Esophagus squamous epithelium (tissue), 5 donors: ENCODE results near the gene ARHGAP4. TPM values are rescaled to one million over a fixed set of nuclear protein-coding genes. Genes with fewer than 3 reads are reported as not detected.

Experiments
- DNase-seq: peaks from one replicate; lab custom pipeline; 2025; lab: John Stamatoyannopoulos, UW
- H3K27ac ChIP-seq, 4 donors: fragments of 200-600 bp; sonication (generic); one replicate each; pipeline ENCODE4 v1.5.1; 2016 to 2019; ENCODE audit warnings: mild to moderate bottlenecking in 1 of 4
- H3K27me3 ChIP-seq, 4 donors: fragments of 200-600 bp; sonication (generic); 1 replicate in 3 of 4; 2 replicates in 1 of 4; pipeline versions ENCODE4 v1.5.1 to v1.6.0; 2017 to 2021; ENCODE audit warnings: antibody characterized with exemption in 1 of 4
- H3K36me3 ChIP-seq, 3 donors: fragments of 200-600 bp; sonication (generic); one replicate each; pipeline ENCODE4 v1.5.1; 2016 to 2019
- H3K4me1 ChIP-seq, 3 donors: fragments of 200-600 bp; sonication (generic); one replicate each; pipeline ENCODE4 v1.5.1; 2017 to 2019
- H3K4me3 ChIP-seq, 4 donors: fragments of 200-600 bp; sonication (generic); 1 replicate in 3 of 4; 2 replicates in 1 of 4; pipeline ENCODE4 v1.5.1; 2016 to 2019; ENCODE audit warnings: mild to moderate bottlenecking in 2 of 4, moderate library complexity in 1 of 4
- H3K9me3 ChIP-seq, 3 donors: fragments of 200-600 bp; sonication (generic); one replicate each; pipeline ENCODE4 v1.5.1; 2016 to 2019
- CTCF ChIP-seq, 6 experiments: fragments of 450-650 bp in 4 of 6; fragments of 200-600 bp in 2 of 6; sonication (generic) in 2 of 6; IDR thresholded peaks; one replicate each; pipeline ENCODE4 v1.5.1; 2016 to 2019; ENCODE audit warnings: antibody characterized with exemption in 6 of 6, mild to moderate bottlenecking in 4 of 6, moderate library complexity in 4 of 6
- POLR2A ChIP-seq, 4 donors: fragments of 450-650 bp; IDR thresholded peaks; one replicate each; pipeline ENCODE4 v1.6.1; 2017; ENCODE audit warnings: antibody characterized with exemption in 4 of 4, mild to moderate bottlenecking in 4 of 4, moderate library complexity in 3 of 4
- WGBS, 2 donors: methylation state at CpG; one replicate each; pipeline ENCODE4 v1.1.5; 2018; 5-methylcytosine and 5-hydroxymethylcytosine counted together
- intact Hi-C: fragments of 100-400 bp; cut with DNase I; formaldehyde crosslinking; loops from one replicate; pipeline ENCODE4 v1.15.0; 2022
- total RNA-seq, 4 donors: library from RNA; depleted of rRNA; stranded (reverse); fragments of >200 nt; gene quantifications; one replicate each; pipeline ENCODE4 v1.1.0, GENCODE V29; 2016
- donor health status: DM: yes; HTN: yes; CAD: no.

The ARHGAP4 gene
- total RNA-seq, 4 donors from 2014 or later: 3.9 to 18.3 (median 7.6) TPM

GRCh38 chrX:153867139-153867538 is 58.9 kb downstream of the ARHGAP4 start:
- Histone ChIP-seq H3K9me3 (no peaks in the 10 kb centered on the region), H3K4me1 (no peaks in the 10 kb centered on the region), H3K27ac (no peak overlapping the region), H3K36me3 (no peaks in the 10 kb centered on the region), H3K27me3 (peaks cover 0 to 16% (median 0%) of the 10 kb centered on the region in 4 donors), H3K4me3 (no peak overlapping the region)
- 71% methylated on average over 6 of the region's 9 CpGs; no CpG with 5 or more reads in 1 of the 2 donors for WGBS, 2 donors
- TF ChIP-seq POLR2A (IDR thresholded peaks at IDR 0.05): no peak
- no peak for TF ChIP-seq CTCF (IDR thresholded peaks at IDR 0.05)
- intact Hi-C loops: no loop called here
- DNase-seq: no peak

- H3K27me3 ChIP-seq: peaks cover 0 to 16% (median 0%) of the 10 kb centered on the region in 4 donors
- 69 to 79% methylated on average over 4 to 11 of the region's 22 CpGs for WGBS, 2 donors
- H3K4me3 ChIP-seq: no peak overlapping the region
- TF ChIP-seq CTCF (IDR thresholded peaks at IDR 0.05): no peak
- TF ChIP-seq POLR2A (IDR thresholded peaks at IDR 0.05): no peak
- no peaks in the 10 kb centered on the region for H3K36me3 ChIP-seq
- intact Hi-C loops: no loop called here
- DNase-seq: no peak
- H3K27ac ChIP-seq: no peak overlapping the region
- H3K9me3 ChIP-seq: no peaks in the 10 kb centered on the region
- H3K4me1 ChIP-seq: no peaks in the 10 kb centered on the region
Measured at GRCh38 chrX:153866302-153867019, 59.6 kb downstream of the ARHGAP4 start.

GRCh38 chrX:153865685-153866084 is 60.4 kb downstream of the ARHGAP4 start:
- H3K4me1 ChIP-seq: no peaks in the 10 kb centered on the region
- peaks cover 0 to 13% (median 0%) of the 10 kb centered on the region in 4 donors for H3K27me3 ChIP-seq
- H3K9me3 ChIP-seq: no peaks in the 10 kb centered on the region
- H3K27ac ChIP-seq: no peak overlapping the region
- 86 to 89% methylated on average over 2 to 4 of the region's 9 CpGs for WGBS, 2 donors
- intact Hi-C loops: no loop called here
- no peaks in the 10 kb centered on the region for H3K36me3 ChIP-seq
- TF ChIP-seq POLR2A (IDR thresholded peaks at IDR 0.05): no peak
- TF ChIP-seq CTCF (IDR thresholded peaks at IDR 0.05): no peak
- no peak for DNase-seq
- no peak overlapping the region for H3K4me3 ChIP-seq

GRCh38 chrX:153865321-153865580 is 60.8 kb downstream of the ARHGAP4 start:
- no peak overlapping the region for H3K27ac ChIP-seq
- H3K27me3 ChIP-seq: peaks cover 0 to 13% (median 0%) of the 10 kb centered on the region in 4 donors
- TF ChIP-seq CTCF (IDR thresholded peaks at IDR 0.05) (no peak), POLR2A (IDR thresholded peaks at IDR 0.05) (no peak)
- no peaks in the 10 kb centered on the region for H3K4me1 ChIP-seq
- no peaks in the 10 kb centered on the region for H3K9me3 ChIP-seq
- intact Hi-C loops: no loop called here
- no peak overlapping the region for H3K4me3 ChIP-seq
- H3K36me3 ChIP-seq: no peaks in the 10 kb centered on the region
- 60% methylated on average over 1 of the region's 11 CpGs; no CpG with 5 or more reads in 1 of the 2 donors for WGBS, 2 donors
- no peak for DNase-seq

- TF ChIP-seq CTCF (IDR thresholded peaks at IDR 0.05) (no peak), POLR2A (IDR thresholded peaks at IDR 0.05) (no peak)
- Histone ChIP-seq H3K9me3 (no peaks in the 10 kb centered on the region), H3K27me3 (peaks cover 0 to 13% (median 0%) of the 10 kb centered on the region in 4 donors), H3K36me3 (no peaks in the 10 kb centered on the region), H3K4me3 (no peak overlapping the region), H3K27ac (no peak overlapping the region), H3K4me1 (no peaks in the 10 kb centered on the region)
- no peak for DNase-seq
- 74 to 80% methylated on average over 2 to 9 of the region's 30 CpGs for WGBS, 2 donors
- intact Hi-C loops: no loop called here
Measured at GRCh38 chrX:153864561-153865320, 61.3 kb downstream of the ARHGAP4 start.
